Activated naive CD4-positive, alpha-beta T cell treated with anti-CD3 and anti-CD28 coated beads for 36 hours (primary cell): ENCODE measurements around the gene ABI1. TPM values are rescaled to one million over a fixed set of nuclear protein-coding genes. Genes with fewer than 3 reads are reported as not detected.

Source experiments
- CTCF ChIA-PET: fragments of 350-600 bp; sonication (Branson Sonifier 250); formaldehyde crosslinking; loops from one replicate; lab custom pipeline; 2021; ENCODE audit warnings: antibody characterized with exemption; lab: Charles Lee
- DNase-seq: peaks from one replicate; pipeline ENCODE4 v3.0.0-alpha.2; 2020
- H3K27ac Mint-ChIP-seq: one replicate; pipeline ENCODE4 v1.8.0; 2021; ENCODE audit warnings: mild to moderate bottlenecking, mixed read lengths
- H3K27me3 Mint-ChIP-seq: one replicate; pipeline ENCODE4 v1.8.0; 2021; ENCODE audit warnings: low read depth, mixed read lengths
- H3K36me3 Mint-ChIP-seq: one replicate; pipeline ENCODE4 v1.8.0; 2021; ENCODE audit warnings: low read depth, mixed read lengths
- H3K4me1 Mint-ChIP-seq: one replicate; pipeline ENCODE4 v1.8.0; 2021; ENCODE audit warnings: low read depth, mixed read lengths
- H3K4me3 Mint-ChIP-seq: one replicate; pipeline ENCODE4 v1.8.0; 2021; ENCODE audit warnings: mild to moderate bottlenecking, moderate library complexity, mixed read lengths
- H3K9me3 Mint-ChIP-seq: one replicate; pipeline ENCODE4 v1.8.0; 2021; ENCODE audit warnings: mixed read lengths
- intact Hi-C: fragments of 100-400 bp; cut with micrococcal nuclease; formaldehyde crosslinking; loops from one replicate; pipeline ENCODE4 v1.15.1; 2023
- total RNA-seq, 2 experiments: library from RNA; stranded (reverse); gene quantifications; one replicate each; pipeline ENCODE4 v1.2.3, GENCODE V29; 2021

The ABI1 gene
- total RNA-seq, 2 experiments from 2014 or later, result 34.5 to 37.2 TPM

DNA sequence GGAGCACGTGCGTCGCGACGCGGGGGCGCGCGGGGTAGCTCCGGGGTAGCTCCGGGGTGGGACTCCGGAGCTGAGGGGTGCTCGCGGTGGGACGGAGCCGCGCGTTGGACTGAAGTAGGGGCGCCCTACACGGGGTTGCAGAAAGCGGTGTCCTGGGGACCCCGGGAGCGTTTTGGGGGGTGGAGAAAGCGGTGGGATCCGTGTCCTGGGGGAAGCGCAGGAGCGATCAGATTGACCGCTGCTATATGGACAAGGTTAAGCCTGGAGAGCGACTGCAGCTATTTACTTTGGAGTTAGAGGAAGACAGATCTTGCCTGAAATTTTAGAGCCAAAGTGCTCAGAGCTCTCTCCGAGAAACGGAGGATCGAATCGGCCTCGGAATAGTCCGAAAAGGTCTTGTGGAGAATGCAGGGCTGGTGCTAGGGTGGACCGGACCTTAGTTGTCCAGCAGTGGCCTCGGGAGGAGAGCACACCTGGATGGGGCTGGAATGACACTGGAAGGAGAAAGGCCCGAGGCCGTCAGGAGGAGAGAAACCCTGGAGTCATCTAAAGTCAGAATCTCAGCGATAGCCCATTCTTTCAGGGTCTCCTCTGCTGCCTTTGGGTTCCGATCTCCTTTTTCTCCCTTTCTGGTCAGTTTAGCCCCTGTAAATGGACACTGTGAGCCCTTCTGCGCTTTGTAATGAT is 162.7 kb downstream of the ABI1 start:
- H3K27me3 Mint-ChIP-seq, result no peaks in the 10 kb centered on the region
- H3K4me1 Mint-ChIP-seq, result peaks cover 39% of the 10 kb centered on the region
- DNase-seq, result no peak
- intact Hi-C loops, result loop anchor here (1.0 to 10.0 kb wide), 9 partner anchors 15 to 545 kb away; partner anchors contain the start of genes ANKRD26 and MASTL
- H3K9me3 Mint-ChIP-seq, result no peaks in the 10 kb centered on the region
- CTCF ChIA-PET, result interaction anchor here (0.9 to 1.8 kb wide), 4 partner anchors 11 to 28 kb away, joined by 3 to 6 read pairs (median 4); no protein-coding TSS in a partner anchor
- H3K4me3 Mint-ChIP-seq, result peak overlapping the region; percentile 96
- H3K27ac Mint-ChIP-seq, result peak overlapping the region; percentile 77
- H3K36me3 Mint-ChIP-seq, result peaks cover 25% of the 10 kb centered on the region

DNA sequence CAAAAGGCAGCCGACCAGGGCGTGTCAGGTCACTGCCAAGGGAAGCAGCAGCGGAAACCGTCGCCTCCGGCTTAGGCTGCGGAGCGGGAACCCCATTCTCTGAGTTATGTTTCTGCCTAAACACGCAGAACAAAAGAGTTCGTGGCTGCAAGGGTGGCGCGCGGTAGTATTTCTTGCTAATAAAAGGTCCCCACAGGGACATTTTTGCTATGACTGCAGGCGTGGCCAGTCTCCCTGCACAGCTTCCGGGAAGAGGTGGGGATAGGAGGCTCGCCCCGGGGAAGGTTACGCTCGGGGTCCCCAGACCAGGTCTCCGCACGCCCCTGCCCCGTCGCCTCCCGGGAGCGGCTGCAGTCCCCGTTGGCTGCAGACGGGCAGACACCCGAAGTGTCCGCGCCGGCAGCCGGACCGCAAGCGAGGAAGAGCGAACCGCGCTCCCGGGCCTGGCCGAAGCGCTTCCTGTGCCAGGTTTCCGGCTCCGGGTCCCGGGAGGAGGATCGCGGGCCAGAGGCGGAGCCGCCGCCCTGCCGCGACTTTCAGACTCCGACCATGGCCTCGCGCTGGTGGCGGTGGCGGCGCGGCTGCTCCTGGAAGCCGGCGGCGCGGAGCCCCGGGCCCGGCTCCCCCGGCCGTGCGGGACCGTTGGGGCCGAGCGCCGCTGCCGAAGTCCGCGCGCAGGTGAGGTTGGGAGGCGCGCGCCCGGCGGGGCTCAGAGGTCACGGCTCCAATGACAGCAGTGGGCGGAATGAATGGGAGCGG is 163.4 kb downstream of the ABI1 start, which contains the start of gene PDSS1:
Gene PDSS1 (plus strand): TSS at position 539 of the 759 bp plus-strand sequence. CDS start 11 bp downstream, at position 550.
- Mint-ChIP-seq H3K27me3 (no peaks in the 10 kb centered on the region), H3K27ac (peak within 1 kb of the TSS; percentile 89), H3K4me1 (peaks cover 39% of the 10 kb centered on the region), H3K36me3 (peaks cover 23% of the 10 kb centered on the region), H3K4me3 (peak within 1 kb of the TSS; percentile 96), H3K9me3 (no peaks in the 10 kb centered on the region)
- DNase-seq, result peak; percentile 72
- CTCF ChIA-PET, result interaction anchor here (0.6 to 1.8 kb wide), 6 partner anchors 9 to 29 kb away, joined by 3 to 7 read pairs (median 4); no protein-coding TSS in a partner anchor
- intact Hi-C loops, result loop anchor here (1.0 to 10.0 kb wide), 9 partner anchors 14 to 545 kb away; partner anchors contain the start of genes ANKRD26 and MASTL

DNA sequence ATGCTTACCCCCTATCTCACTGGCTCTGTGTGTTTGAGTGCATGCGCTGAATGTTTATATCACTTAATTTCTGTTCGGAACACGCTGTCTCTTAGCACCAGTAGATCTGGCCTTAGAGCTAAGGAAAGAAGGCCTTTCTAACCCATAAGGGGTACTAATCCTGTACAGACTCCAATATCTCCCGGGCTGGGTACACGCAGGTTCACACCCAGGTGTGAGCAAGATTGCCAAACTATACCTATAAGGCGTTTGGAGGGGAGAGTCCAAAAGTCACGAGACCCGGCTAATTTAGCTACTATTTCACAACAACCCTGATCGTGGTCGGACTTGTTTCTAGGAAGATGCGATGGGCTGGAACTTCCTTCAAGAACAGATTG is 164.0 kb downstream of the ABI1 start:
- intact Hi-C loops, result loop anchor here (1.0 to 10.0 kb wide), 9 partner anchors 13 to 546 kb away; partner anchors contain the start of genes ANKRD26 and MASTL

More for the DNA sequence above, 164.0 kb downstream of the ABI1 start:
- CTCF ChIA-PET, result interaction anchor here (0.6 to 1.2 kb wide), 4 partner anchors 8 to 17 kb away, joined by 3 to 7 read pairs (median 4); no protein-coding TSS in a partner anchor
- Mint-ChIP-seq H3K4me3 (peak overlapping the region; percentile 96), H3K36me3 (peaks cover 19% of the 10 kb centered on the region), H3K4me1 (peaks cover 35% of the 10 kb centered on the region), H3K27me3 (no peaks in the 10 kb centered on the region), H3K27ac (peak overlapping the region; percentile 89), H3K9me3 (no peaks in the 10 kb centered on the region)
- no peak for DNase-seq

Other genes with a start within 250 kb of the ABI1 start
- 10 to 100 TPM; 14.5 to 16.0 TPM for gene PDSS1, start 163.3 kb downstream of the ABI1 start, total RNA-seq
- 1 to 10 TPM; 4.6 to 6.6 TPM for gene ANKRD26, start 239.5 kb upstream of the ABI1 start, total RNA-seq